Fibroblast of skin of left biceps (primary cell): ENCODE data around the gene UQCC3.
"Not testable (repeated sequence)": the region's sequence is repeated elsewhere in the genome, so short reads cannot be mapped to it uniquely, and the experiment has no call there.

Experiments
- DNase-seq, 2 experiments: peaks; one replicate each; pipeline ENCODE4 v3.0.0-alpha.2; 2013; ENCODE audit warnings: low read depth in 2 of 2

The UQCC3 gene

GRCh38 chr11:62703921-62704320 is 32.4 kb downstream of the UQCC3 start:
- DNase-seq = not testable (repeated sequence)

- no peak for DNase-seq
Observed at GRCh38 chr11:62705413-62705812, 33.9 kb downstream of the UQCC3 start.

GRCh38 chr11:62705880-62706849 is 34.7 kb downstream of the UQCC3 start:
- DNase-seq = peak; percentile 77 to 80

- DNase-seq = no peak
Observed at GRCh38 chr11:62706850-62707247, 35.4 kb downstream of the UQCC3 start.

- no peak for DNase-seq
Observed at GRCh38 chr11:62707277-62707861, 35.9 kb downstream of the UQCC3 start, which contains the start of the genes BSCL2 and GNG3. TSS of gene BSCL2 (minus strand) at chr11:62707424. CDS start at chr11:62707195, 229 bp downstream. TSS of gene GNG3 (plus strand) at chr11:62707676. CDS start at chr11:62708296, 620 bp downstream.

GRCh38 chr11:62708392-62708791 is 36.9 kb downstream of the UQCC3 start:
- DNase-seq = no peak

GRCh38 chr11:62708793-62709192 is 37.3 kb downstream of the UQCC3 start:
- no peak for DNase-seq

GRCh38 chr11:62709247-62710000 is 38.0 kb downstream of the UQCC3 start:
- peak; percentile 94 for DNase-seq

- no peak for DNase-seq
Observed at GRCh38 chr11:62710001-62710345, 38.5 kb downstream of the UQCC3 start.

GRCh38 chr11:62712276-62712812 is 40.9 kb downstream of the UQCC3 start:
- no peak for DNase-seq

GRCh38 chr11:62712861-62713260 is 41.4 kb downstream of the UQCC3 start:
- no peak for DNase-seq

GRCh38 chr11:62713343-62713742 is 41.9 kb downstream of the UQCC3 start:
- no peak for DNase-seq

GRCh38 chr11:62715150-62716130 is 44.0 kb downstream of the UQCC3 start:
- no peak for DNase-seq

GRCh38 chr11:62716206-62716605 is 44.7 kb downstream of the UQCC3 start:
- DNase-seq = no peak

GRCh38 chr11:62716816-62717215 is 45.3 kb downstream of the UQCC3 start:
- DNase-seq = no peak

- no peak for DNase-seq
Observed at GRCh38 chr11:62719302-62719978, 48.0 kb downstream of the UQCC3 start.

- DNase-seq = no peak
Observed at GRCh38 chr11:62721994-62722393, 50.5 kb downstream of the UQCC3 start.
